ENCODE measurements around the gene RBM15.
A peak's percentile ranks its signal among the peaks of the same experiment; 100 is the strongest.

The RBM15 gene

DNA sequence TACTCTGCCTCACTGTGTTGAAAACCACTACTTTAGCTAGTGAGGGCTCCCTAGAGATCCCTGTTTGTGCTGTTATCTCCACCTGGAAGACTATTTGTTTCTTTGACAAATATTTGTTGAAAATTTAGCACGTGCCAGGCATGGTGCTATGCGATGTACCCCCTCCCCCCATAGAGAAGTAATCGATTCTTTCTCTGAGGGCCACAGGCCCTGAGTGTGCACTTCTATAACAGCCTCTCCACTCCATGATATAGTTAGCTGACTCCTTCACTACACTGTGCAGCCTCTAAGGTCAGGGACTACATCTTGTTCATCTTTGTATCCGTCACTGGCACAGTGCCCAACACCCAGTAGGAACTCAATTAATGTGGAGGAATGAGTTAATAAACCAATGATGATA is 17.3 kb upstream of the RBM15 start:
- no peak for DNase-seq

DNA sequence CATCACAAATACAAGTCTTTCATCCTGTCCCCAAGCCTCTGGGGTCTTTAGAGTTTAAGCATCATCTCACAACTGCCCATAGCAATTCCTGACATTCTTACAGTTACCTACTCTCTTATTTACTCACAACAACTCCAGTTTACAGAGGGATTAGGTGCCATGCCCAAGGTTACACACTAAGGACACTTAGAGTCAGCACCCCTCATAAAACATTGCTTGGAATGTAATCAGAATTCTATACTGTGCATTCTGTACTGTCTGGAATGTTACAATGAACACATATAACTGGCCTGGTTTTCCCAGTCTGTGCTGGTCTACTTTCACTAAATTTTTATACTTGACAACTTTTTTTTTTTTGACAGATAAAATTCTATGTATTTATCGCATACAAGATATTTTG is 14.5 kb upstream of the RBM15 start:
- no peak for DNase-seq

DNA sequence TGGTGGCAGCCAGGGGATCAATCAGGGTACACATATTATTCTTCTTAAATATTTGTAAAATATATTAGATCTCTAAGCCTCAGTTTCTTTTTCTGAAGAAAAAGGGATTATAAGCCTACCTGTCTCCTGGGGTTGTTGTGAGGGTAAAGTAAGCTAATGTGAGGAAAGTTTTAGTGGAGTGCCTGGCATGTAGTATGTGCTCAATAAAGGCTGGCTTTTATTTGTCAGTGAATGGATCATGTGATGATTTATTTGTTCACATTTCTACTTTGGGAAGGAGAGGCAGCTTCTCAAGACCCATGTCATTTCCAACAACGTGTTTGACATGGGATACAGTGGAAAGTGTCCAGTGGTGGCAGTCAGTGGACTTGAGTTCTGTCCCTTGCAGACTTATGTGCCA is 12.4 kb upstream of the RBM15 start:
- no peak for DNase-seq

DNA sequence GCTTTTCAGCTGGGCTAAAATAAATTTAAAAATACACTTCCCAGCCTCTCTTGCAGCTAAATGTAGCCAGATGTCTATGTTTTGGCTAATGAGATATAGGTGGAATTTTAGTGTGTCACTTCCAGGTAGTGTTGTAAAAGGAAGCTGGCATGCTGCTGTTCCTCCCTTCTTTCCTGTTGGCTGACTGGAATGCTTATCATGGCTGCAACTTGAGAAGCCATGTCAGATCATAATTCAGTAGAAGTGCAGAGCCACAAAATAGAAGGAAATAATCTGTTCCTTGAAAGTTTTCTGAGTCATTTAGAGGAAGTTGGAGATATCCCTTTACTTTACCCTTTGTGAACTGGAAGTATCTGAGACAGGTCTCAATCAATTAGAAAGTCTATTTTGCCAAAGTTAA is 10.9 kb upstream of the RBM15 start:
- no peak for DNase-seq

DNA sequence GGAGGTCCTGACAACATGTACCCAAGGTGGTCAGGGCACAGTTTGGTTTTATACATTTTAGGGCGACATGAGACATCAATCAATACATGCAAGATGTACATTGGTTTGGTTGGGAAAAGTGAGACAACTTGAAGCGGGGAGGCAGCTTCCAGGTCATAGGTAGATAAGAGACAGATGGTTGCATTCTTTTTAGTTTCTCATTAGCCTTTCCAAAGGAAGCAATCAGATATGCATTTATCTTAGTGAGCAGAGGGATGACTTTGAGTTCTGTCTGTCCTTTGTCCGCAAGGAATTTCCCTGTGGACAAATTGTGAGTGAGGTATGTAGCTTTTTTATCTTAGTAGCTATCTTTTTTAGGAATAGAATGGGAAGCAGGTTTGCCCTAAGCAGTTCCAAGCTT is 10.5 kb upstream of the RBM15 start:
- DNase-seq = no peak

DNA sequence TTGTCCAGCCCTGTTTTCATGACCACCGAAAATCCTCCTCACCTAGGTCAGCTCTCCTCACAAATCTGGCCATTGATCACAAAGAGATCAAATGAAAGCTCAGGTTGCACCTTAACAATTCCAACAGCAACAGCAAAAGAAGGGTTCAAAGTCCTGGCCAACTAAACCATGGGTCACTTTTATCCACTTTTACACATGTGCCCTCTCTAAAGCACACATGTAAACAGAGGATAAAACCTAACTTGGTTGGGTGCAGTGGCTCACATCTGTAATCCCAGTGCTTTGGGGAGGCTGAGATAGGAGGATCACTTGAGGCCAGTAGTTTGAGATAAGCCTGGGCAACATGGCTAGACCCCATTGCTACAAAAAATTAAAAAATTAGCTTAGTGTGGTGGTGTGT is 3.9 kb upstream of the RBM15 start:
- DNase-seq = no peak

DNA sequence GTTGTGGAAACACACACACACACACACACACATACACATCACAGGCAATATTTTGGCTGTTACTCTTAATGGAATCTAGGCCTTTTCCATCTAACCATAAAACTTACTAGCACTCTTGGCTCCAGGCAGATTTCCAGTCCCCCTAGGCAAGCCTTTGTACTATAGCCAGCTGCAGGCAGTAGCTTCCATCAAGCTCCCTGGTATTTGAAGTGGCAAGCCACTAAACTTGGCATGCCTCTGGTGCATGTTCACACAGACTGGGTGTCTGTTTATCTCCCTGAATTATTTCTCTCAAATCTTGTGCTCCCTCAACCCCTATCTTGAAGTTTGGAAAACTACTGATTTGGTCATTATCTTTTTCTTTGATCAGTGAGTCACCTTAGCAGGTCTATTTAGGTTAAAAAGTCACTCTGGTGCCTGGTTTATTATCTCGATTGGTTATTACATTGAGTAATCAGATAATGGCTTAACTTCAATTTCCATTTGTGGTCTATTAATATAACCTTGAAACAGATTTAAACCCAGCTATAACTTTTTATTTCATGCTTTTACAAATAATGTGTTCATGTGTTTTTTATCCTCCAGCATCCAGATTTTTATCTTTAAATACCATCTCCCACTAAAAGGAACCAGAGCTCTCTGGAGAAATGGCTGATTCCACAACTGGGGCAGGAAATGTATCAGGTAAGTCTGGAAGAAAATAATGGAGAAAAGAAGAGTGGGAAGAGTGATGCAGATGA is 2.7 kb upstream of the RBM15 start:
- no peak for DNase-seq

DNA sequence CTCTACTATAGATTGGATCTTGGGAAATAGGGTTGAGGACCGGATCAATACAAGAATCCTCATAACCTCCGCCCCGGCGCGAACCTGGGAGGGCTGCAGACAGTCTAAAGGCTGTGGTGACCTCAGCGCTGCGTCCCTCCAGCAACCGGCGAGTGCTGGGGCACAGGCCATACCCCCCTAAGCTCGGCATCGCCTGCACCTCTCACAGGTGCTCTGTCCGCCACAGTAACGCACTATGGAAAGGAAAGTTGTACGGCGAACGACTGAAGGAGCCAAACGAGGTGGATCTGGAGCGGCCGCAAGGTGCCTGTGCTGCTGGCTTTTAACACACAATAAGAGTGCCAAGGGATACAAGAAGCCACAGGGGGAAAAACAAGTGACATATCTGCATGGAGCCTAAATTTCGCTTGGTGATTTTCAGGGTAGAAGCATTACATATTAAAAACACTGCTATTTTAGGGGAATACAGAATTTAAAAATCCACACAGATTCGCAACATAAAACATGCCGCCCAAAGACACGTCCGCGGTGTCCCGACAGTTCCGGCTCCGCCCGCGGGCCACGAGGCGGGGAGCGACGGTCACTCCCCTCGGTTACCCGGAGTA is 1.4 kb upstream of the RBM15 start:
- DNase-seq = peak; percentile 36

DNA sequence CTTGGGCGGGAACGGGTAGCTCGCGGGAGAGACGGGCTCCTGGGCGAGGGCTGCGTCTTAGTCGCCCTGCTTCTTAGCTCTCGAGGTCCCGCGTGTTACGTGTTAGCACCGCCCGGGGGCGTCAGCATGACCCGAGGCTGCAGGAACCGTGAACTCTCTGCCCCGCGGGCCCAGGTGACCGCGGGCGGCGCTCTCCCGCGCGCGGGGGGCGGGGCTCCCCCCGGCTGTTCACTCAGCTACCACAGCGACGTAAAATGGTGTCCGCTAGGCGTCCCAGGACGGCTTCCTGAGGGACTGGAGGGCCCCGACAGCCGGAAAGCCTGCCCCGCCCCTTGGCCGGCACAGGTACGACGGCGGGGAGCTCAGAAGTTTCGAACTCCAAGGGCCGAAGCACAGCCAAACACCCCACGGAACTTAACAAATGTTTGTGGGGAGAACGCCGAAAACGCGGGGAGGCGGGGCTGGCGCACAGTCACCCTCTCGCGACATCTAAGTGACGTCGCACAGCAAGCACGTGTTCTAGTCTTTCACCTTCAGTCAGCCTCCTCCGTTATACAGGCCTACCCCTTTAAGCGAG is 780 bp upstream of the RBM15 start:
- peak; percentile 93 for DNase-seq

DNA sequence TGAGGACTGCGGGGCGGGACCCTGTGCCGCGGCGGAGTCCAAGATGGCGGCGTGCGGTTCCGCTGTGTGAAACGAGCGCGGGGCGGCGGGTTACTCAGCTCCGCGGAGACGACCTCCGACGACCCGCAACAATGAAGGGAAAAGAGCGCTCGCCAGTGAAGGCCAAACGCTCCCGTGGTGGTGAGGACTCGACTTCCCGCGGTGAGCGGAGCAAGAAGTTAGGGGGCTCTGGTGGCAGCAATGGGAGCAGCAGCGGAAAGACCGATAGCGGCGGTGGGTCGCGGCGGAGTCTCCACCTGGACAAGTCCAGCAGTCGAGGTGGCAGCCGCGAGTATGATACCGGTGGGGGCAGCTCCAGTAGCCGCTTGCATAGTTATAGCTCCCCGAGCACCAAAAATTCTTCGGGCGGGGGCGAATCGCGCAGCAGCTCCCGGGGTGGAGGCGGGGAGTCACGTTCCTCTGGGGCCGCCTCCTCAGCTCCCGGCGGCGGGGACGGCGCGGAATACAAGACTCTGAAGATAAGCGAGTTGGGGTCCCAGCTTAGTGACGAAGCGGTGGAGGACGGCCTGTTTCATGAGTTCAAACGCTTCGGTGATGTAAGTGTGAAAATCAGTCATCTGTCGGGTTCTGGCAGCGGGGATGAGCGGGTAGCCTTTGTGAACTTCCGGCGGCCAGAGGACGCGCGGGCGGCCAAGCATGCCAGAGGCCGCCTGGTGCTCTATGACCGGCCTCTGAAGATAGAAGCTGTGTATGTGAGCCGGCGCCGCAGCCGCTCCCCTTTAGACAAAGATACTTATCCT is 430 bp downstream of the RBM15 start:
- DNase-seq = peak; percentile 64

DNA sequence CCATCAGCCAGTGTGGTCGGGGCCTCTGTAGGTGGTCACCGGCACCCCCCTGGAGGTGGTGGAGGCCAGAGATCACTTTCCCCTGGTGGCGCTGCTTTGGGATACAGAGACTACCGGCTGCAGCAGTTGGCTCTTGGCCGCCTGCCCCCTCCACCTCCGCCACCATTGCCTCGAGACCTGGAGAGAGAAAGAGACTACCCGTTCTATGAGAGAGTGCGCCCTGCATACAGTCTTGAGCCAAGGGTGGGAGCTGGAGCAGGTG is 961 bp downstream of the RBM15 start:
- no peak for DNase-seq

DNA sequence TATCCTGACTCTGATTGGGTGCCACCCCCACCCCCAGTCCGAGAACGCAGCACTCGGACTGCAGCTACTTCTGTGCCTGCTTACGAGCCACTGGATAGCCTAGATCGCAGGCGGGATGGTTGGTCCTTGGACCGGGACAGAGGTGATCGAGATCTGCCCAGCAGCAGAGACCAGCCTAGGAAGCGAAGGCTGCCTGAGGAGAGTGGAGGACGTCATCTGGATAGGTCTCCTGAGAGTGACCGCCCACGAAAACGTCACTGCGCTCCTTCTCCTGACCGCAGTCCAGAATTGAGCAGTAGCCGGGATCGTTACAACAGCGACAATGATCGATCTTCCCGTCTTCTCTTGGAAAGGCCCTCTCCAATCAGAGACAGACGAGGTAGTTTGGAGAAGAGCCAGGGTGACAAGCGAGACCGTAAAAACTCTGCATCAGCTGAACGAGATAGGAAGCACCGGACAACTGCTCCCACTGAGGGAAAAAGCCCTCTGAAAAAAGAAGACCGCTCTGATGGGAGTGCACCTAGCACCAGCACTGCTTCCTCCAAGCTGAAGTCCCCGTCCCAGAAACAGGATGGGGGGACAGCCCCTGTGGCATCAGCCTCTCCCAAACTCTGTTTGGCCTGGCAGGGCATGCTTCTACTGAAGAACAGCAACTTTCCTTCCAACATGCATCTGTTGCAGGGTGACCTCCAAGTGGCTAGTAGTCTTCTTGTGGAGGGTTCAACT is 2.1 kb downstream of the RBM15 start:
- no peak for DNase-seq

DNA sequence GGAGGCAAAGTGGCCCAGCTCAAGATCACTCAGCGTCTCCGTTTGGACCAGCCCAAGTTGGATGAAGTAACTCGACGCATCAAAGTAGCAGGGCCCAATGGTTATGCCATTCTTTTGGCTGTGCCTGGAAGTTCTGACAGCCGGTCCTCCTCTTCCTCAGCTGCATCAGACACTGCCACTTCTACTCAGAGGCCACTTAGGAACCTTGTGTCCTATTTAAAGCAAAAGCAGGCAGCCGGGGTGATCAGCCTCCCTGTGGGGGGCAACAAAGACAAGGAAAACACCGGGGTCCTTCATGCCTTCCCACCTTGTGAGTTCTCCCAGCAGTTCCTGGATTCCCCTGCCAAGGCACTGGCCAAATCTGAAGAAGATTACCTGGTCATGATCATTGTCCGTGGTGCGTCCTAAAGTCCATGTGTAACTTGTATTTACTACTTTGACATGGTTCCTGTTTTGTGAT is 2.7 kb downstream of the RBM15 start:
- DNase-seq = no peak

DNA sequence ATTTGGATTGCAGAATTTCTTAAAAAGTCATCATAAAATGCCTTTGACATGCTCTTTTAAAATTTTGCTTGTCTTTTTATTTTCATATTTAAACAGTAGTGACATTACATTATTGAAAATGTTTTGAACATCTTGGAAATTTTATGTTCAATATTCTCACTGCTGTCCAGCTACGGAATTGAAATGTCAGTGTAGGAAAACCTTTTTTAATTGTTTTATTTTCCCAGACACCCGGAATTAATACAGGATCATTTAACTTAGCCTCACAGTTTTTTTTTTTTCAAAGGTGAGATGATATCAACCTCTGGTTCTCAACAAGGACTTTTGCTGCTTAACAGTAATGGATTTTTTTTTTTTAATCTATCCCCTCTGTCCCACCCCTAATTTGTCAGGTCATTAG is 4.1 kb downstream of the RBM15 start:
- no peak for DNase-seq

DNA sequence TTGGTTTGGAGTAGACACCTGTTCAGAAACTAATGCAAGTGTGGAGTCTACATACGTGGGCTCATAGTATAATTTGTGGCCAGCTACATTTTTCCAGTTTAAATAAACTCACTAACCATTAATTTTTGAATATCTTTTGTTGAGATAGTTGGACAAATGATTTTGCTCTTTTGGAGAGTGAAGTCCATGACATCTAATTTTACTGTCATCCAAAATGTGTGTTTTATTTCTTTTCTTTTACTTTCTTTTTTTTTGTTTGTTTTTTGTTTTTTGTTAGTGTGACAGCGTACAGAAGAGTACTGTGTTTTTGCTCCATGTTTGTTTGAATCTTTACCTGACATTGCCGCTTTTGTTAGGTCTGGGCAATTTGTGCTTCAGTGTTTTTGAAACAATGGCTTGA is 5.0 kb downstream of the RBM15 start:
- DNase-seq = no peak

DNA sequence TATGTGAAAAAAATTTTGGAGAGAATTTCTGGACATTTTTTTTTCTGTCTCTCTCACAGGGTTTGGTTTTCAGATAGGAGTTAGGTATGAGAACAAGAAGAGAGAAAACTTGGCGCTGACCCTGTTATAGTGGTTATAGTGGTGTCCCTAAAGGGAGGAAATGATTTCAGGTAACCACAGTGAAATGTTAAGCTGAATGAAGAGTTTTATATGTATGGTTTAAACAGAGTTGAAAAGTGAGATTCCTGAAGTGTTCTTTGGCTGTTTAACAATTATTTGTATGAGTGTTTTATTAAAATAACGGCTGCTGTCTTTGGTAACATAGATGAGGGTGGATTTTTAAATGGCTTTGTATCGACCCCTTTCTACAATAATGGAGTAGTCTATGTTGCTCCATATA is 6.3 kb downstream of the RBM15 start:
- no peak for DNase-seq

DNA sequence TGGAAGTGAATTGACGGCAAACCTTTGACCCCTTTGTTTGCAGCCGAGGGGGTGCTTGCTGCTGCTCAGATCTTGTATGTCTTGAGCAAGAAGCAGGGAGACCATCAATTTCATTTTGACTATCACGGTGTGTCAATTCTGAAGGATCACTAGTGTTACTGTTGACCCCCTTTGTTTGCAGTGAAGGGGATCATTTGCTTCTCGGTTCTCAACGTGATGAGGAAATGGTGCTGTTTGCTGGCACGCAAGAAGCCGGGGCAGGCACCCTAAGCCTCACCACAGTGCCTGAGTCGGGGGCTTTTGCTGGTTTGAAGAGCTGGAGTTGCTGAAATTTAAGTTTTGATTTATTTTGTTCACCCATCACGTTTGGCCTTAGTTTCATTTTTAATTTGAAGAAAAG is 7.5 kb downstream of the RBM15 start:
- DNase-seq = no peak

DNA sequence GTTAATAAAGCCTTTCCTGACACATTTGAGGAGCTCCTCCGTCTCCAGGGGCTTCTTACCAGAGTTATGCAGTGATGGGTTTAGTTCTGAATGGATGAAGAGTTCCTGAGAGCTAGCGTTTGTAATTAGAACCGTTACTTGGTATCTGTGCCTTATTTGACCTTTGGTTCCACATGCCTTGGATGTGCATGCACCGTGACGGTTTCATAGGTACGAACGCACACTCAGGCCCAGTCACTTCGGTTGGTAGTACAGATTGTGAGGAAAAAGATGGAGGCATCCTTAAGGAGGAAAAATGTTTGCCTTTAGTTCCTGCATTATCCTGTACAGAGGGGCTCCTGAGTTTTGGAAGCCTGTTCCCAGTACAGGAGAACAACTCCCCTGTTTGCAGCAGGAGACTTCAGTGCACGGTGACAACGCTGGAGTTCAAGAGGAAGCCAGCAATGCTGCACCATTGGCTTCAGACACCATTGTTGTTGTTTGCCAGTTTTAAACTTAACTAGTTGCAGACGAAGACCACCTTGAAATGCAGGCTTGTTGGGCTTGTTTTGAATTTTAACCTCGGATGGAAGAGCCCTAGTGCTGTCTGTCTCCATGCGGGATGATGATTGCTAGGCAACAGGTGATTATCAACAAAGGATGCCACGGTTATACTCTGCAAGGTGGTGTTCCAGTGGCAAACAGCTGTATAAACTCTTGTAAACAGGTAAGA is 8.2 kb downstream of the RBM15 start:
- DNase-seq = no peak

DNA sequence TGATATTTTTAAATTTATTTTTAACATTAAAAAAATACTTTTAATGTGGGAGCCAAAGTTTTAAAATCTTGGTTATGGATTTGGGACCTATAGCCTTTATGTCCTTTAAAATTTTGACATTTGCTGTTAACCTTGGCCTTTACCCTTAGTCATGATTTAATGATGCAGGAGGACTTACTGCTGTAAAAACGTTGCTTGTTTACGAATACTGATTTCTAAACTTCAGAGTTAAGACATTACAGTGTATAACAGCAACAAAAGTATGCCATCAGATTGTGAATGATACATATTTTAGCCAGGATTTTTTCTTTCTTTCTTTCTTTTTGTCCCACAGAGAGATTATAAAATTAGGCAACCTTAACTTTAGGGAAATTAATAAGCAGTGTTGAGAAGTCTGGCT is 8.9 kb downstream of the RBM15 start:
- no peak for DNase-seq

DNA sequence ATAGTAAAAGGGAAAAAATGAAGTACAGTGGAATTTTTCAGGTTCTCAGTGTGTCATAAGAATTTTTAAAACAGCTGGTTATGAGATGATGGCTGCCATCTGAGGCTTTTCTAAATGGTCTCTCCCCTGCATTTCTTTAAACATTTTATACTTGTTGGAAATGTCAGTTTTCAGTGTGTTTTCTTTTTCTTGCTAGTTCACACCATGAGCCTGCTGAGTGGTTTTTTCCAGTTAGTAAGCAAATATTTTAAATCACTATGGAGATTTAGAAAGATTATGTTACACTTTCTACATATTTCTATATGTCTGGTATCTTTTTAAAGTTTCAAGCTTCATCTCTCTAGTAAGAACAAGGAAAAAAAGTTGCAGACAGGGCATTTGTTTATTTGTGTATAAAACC is 9.6 kb downstream of the RBM15 start:
- no peak for DNase-seq

DNA sequence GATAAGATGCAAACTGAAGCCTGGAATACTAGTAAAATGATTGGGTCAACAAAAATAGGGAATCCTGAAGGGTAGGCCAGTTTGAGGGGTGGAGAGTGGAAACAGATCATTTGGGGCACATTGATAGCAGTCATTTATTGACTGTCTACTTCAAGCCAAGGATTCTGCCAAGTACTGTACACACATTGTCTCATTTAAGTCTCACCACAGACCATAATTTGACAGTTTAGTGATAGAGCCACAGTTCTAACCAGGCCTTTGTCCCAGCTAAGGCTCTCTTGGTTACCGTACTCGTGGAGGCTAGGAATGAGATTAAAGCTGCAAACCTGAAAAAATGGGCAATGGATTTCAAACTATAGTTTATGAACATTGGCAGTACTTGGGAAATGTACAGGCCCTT is 11.2 kb downstream of the RBM15 start:
- no peak for DNase-seq

DNA sequence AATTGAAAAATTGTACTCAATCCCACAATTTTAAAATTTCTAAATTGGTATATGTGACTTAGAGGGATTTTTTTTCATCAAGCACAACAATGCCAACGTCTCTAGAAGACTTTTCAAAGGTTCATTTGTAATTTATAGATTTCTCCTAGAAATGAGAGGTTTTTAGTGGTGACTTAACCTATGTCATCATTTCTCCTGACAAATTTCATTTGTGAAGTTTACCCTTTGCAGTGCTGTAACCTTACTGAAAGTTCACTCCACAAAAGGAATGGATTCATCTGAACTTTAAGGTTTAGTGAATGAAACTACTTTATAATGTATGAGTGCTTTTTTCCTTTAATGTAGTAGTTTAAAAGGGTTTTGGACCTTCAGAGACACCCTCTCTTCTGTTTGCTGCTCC is 16.1 kb downstream of the RBM15 start:
- no peak for DNase-seq

DNA sequence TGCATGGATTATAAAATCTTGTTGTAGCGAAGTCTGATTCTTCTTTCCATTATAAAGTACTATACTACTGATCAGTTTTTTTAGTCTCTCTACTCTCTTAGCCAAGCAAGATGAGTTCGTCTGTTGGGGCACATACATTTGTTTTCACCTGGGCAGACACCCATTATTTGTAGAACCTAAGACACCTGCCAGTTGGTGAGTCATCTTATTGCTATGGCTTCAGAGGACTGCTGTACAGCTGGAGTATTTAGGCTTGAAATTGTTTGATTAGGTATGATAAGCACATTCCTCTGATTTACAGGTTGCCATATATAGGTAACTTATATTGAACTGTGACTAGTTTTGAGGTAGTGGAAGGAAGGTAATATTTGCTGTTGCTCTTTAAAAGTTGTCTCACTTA is 17.2 kb downstream of the RBM15 start:
- no peak for DNase-seq

All from activated naive CD4-positive, alpha-beta T cell treated with Interleukin-2 at 50 U/mL for 16 hours (primary cell).